ENCODE data around the gene RAB38. TPM values are rescaled to one million over a fixed set of nuclear protein-coding genes. Genes with fewer than 3 reads are reported as not detected.

Gene RAB38
- total RNA-seq, 4 donors from 2014 or later: 0.59 to 5.1 (median 2.5) TPM

DNA sequence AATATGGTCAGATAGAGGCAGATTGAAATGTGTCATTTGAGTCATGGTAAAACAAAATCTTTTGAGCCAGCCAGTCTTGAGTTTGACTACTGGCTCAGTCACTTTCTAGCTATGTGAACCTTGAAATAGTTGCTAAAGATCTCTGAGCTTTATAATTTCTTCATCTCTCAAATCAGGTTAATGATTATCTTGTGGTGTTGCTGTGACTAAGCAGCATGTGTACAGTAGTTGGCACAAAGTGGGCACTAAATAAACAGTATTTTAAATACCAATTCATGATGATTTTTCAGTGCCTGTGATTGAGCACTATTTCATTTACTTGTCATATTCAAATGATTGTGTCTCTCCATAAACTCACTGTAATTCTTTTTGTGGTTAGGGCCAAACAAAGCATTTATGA lies 70.8 kb downstream of the RAB38 start:
- Histone ChIP-seq H3K9me3 (peaks cover 0 to 15% (median 1%) of the 10 kb centered on the region in 4 donors), H3K27me3 (no peaks in the 10 kb centered on the region), H3K4me1 (no peaks in the 10 kb centered on the region), H3K27ac (no peak overlapping the region), H3K36me3 (peaks cover 0 to 5% (median 0%) of the 10 kb centered on the region in 3 donors), H3K4me3 (no peak overlapping the region)
- TF ChIP-seq, protein P1, sequence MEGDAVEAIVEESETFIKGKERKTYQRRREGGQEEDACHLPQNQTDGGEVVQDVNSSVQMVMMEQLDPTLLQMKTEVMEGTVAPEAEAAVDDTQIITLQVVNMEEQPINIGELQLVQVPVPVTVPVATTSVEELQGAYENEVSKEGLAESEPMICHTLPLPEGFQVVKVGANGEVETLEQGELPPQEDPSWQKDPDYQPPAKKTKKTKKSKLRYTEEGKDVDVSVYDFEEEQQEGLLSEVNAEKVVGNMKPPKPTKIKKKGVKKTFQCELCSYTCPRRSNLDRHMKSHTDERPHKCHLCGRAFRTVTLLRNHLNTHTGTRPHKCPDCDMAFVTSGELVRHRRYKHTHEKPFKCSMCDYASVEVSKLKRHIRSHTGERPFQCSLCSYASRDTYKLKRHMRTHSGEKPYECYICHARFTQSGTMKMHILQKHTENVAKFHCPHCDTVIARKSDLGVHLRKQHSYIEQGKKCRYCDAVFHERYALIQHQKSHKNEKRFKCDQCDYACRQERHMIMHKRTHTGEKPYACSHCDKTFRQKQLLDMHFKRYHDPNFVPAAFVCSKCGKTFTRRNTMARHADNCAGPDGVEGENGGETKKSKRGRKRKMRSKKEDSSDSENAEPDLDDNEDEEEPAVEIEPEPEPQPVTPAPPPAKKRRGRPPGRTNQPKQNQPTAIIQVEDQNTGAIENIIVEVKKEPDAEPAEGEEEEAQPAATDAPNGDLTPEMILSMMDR (IDR thresholded peaks at IDR 0.05): no peak
- TF ChIP-seq POLR2A (IDR thresholded peaks at IDR 0.05) (no peak), EP300 (IDR thresholded peaks at IDR 0.05) (no peak)
- DNase-seq (ENCODE audit: low spot score in 2 of 2): no peak

DNA sequence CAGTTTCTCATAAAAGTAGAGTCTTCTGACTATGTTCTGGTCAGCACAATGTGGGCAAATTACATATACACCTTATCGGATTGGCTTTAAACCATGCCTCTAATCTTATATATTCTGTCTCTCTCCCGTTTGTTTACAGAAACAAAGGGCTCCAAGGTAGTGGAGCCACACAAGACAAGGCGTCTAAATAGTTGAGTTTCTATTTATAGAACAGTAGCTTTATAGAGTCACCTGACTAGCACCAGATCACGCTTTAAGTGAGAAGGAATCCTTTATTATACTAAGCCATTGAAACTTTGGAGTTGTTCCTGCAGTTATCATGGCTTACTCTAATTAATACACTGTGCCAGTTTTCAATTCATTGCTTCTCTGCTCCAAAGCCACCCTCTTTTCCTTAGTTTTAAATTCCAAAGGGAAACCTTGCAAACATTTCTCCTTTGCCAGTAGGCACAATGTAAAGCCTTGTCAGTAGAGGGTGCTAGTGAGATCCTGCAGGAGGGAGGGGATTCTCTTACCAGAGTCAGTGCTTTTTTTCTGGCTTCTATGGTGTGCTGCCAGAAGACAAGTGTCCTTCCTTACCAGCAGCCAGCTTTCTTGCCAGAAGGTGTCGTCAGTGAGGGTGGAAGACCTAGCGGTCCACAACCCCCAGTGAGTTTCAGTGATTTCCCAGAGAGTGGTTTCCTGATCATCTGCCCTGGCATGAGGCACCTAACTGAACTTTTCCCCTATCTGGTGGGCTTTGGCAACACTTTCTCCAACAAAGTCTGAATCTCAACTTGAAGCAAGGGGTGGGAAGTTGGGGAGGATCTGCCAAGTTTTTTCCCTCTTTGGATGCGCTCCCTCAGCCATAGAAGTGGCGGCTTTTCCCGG lies 71.7 kb downstream of the RAB38 start:
- TF ChIP-seq, protein P1 (IDR thresholded peaks at IDR 0.05): peak in 2 of 5 experiments; percentile 15 to 24
- TF ChIP-seq POLR2A (IDR thresholded peaks at IDR 0.05): no peak
- 83 to 92% methylated on average over 9 of the region's 9 CpGs for WGBS, 2 donors
- peaks cover 0 to under 1% (median 0%) of the 10 kb centered on the region in 4 donors for H3K4me1 ChIP-seq

DNA sequence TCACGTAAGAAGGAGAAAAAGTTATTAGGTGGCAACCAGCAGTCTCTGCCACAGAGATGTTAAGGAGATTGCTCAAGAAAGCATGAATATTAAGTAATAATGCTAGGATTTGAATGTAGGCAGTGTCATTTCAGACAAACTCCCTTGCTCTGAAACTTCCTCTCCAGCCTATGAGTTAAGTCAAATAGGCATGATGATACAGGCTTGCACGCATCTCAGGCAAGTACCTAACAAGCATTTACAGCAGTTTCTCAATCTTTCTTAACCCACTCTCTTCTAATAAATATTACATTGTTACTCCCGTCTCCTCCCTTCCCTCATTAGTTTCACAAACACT lies 72.7 kb downstream of the RAB38 start:
- Histone ChIP-seq H3K27ac (no peak overlapping the region), H3K36me3 (no peaks in the 10 kb centered on the region), H3K4me1 (peaks cover 0 to 4% (median 0%) of the 10 kb centered on the region in 4 donors), H3K4me3 (no peak overlapping the region), H3K9me3 (no peaks in the 10 kb centered on the region), H3K27me3 (no peaks in the 10 kb centered on the region)
- DNase-seq (ENCODE audit: low spot score in 2 of 2): no peak
- TF ChIP-seq EP300 (IDR thresholded peaks at IDR 0.05) (no peak), POLR2A (IDR thresholded peaks at IDR 0.05) (no peak)
- TF ChIP-seq, protein P1 (IDR thresholded peaks at IDR 0.05): no peak
- 75 to 82% methylated on average over 3 of the region's 3 CpGs for WGBS, 2 donors

More for the DNA sequence above, 71.7 kb downstream of the RAB38 start:
- Histone ChIP-seq H3K27me3 (no peaks in the 10 kb centered on the region), H3K27ac (no peak overlapping the region), H3K9me3 (peaks cover 0 to 7% (median 1%) of the 10 kb centered on the region in 4 donors), H3K36me3 (peaks cover 0 to 2% (median 0%) of the 10 kb centered on the region in 3 donors), H3K4me3 (no peak overlapping the region)
- no peak for DNase-seq (ENCODE audit: low spot score in 2 of 2)

DNA sequence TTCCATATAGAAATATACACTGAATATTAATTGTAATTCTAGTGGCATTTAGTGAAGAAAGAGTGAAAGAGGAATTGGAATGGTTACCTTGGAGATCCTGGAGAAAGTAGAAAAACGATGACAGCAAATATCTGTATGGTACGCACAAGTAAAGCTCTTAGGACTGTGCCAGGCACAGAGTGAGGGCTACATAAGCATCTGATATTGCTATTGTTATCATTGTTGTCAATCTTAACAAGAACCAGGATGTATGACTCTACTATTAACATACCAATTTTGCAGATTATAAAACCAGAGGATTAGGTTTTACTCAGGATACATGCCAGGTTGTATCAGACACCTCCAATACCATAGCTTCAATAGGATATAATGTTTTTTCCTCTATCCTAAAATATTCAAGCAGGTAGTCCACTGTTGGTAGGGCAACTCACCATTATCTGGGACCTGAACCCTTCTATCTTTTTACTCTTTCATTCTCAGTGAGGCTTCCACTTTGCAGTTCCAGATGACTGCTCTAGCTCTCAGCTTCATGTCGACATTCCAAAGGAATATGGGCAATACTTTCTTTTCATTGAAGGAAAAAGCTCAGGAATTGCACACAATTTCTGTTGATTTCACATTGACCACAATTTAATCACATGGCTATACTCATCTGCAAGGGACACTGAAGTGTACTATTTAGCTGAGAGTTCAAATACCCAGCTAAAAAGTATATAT lies 73.2 kb downstream of the RAB38 start:
- H3K36me3 ChIP-seq: no peaks in the 10 kb centered on the region
- no peak for DNase-seq (ENCODE audit: low spot score in 2 of 2)
- TF ChIP-seq, protein P1 (IDR thresholded peaks at IDR 0.05): no peak
- TF ChIP-seq POLR2A (IDR thresholded peaks at IDR 0.05) (no peak), EP300 (IDR thresholded peaks at IDR 0.05) (no peak)
- no peak overlapping the region for H3K27ac ChIP-seq
- H3K27me3 ChIP-seq: no peaks in the 10 kb centered on the region
- 90 to 94% methylated on average over 3 of the region's 3 CpGs for WGBS, 2 donors
- H3K4me1 ChIP-seq: peaks cover 0 to 4% (median 0%) of the 10 kb centered on the region in 4 donors
- no peaks in the 10 kb centered on the region for H3K9me3 ChIP-seq
- no peak overlapping the region for H3K4me3 ChIP-seq

DNA sequence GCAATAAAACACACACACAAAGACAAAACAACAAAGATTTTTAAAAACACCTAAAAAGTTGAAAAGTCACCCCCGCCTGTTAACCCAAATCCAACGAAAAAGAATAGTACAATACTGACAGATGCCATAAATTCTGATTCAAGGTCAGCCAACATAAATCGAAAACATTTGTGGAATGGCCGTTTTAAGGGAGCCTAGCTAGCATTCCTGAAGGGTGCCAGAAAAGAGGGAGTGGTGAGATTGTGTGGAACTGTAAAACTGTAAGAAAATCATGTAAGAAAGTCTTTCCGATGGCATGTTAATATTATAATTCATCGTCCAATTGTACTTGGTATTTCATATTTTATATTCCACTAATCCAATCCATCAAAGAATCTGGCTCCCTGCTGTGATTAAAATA lies 75.1 kb downstream of the RAB38 start:
- DNase-seq (ENCODE audit: low spot score in 2 of 2): no peak
- no peak for TF ChIP-seq EP300 (IDR thresholded peaks at IDR 0.05)
- TF ChIP-seq POLR2A (IDR thresholded peaks at IDR 0.05): no peak
- TF ChIP-seq, protein P1 (IDR thresholded peaks at IDR 0.05): no peak
- Histone ChIP-seq H3K27ac (no peak overlapping the region), H3K4me3 (no peak overlapping the region), H3K27me3 (no peaks in the 10 kb centered on the region), H3K36me3 (no peaks in the 10 kb centered on the region), H3K4me1 (peaks cover 0 to 4% (median 0%) of the 10 kb centered on the region in 4 donors), H3K9me3 (no peaks in the 10 kb centered on the region)
- WGBS, 2 donors: 29 to 33% methylated on average over 6 of the region's 6 CpGs

Measured in tibial nerve (tissue), 4 donors.